Measurements from ENCODE around the gene INTS14. TPM values are rescaled to one million over a fixed set of nuclear protein-coding genes. Genes with fewer than 3 reads are reported as not detected.

The INTS14 gene
- total RNA-seq, 2 donors from 2014 or later, result 26.0 to 28.3 TPM

GRCh38 chr15:65653801-65654521 is 43.0 kb upstream of the INTS14 start:
- ATAC-seq (no peak), DNase-seq (no peak)
- Histone ChIP-seq H3K9me3 (no peaks in the 10 kb centered on the region), H3K4me1 (no peaks in the 10 kb centered on the region), H3K36me3 (replicated peaks in 1 of 2; ENCODE audit: insufficient read depth in 1 of 2, low read depth in 2 of 2) (peaks cover 0 to 21% of the 10 kb centered on the region in 2 donors), H3K4me3 (no peak overlapping the region), H3K27me3 (no peaks in the 10 kb centered on the region), H3K27ac (no peak overlapping the region)
- WGBS, 2 donors, result 87 to 98% methylated on average over 5 of the region's 5 CpGs
- TF ChIP-seq, protein P1, sequence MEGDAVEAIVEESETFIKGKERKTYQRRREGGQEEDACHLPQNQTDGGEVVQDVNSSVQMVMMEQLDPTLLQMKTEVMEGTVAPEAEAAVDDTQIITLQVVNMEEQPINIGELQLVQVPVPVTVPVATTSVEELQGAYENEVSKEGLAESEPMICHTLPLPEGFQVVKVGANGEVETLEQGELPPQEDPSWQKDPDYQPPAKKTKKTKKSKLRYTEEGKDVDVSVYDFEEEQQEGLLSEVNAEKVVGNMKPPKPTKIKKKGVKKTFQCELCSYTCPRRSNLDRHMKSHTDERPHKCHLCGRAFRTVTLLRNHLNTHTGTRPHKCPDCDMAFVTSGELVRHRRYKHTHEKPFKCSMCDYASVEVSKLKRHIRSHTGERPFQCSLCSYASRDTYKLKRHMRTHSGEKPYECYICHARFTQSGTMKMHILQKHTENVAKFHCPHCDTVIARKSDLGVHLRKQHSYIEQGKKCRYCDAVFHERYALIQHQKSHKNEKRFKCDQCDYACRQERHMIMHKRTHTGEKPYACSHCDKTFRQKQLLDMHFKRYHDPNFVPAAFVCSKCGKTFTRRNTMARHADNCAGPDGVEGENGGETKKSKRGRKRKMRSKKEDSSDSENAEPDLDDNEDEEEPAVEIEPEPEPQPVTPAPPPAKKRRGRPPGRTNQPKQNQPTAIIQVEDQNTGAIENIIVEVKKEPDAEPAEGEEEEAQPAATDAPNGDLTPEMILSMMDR (IDR thresholded peaks at IDR 0.05), result no peak
- no peak for TF ChIP-seq POLR2A (IDR thresholded peaks at IDR 0.05)
- intact Hi-C loops (cut with DNase I), result no loop called here

- Histone ChIP-seq H3K9me3 (no peaks in the 10 kb centered on the region), H3K4me3 (no peak overlapping the region), H3K27me3 (no peaks in the 10 kb centered on the region), H3K36me3 (replicated peaks in 1 of 2; ENCODE audit: insufficient read depth in 1 of 2, low read depth in 2 of 2) (peaks cover 0 to 20% of the 10 kb centered on the region in 2 donors), H3K27ac (no peak overlapping the region), H3K4me1 (no peaks in the 10 kb centered on the region)
- ATAC-seq (no peak), DNase-seq (no peak)
- TF ChIP-seq POLR2A (IDR thresholded peaks at IDR 0.05), result no peak
- TF ChIP-seq, protein P1 (IDR thresholded peaks at IDR 0.05), result no peak
- intact Hi-C loops (cut with DNase I), result no loop called here
Observed at GRCh38 chr15:65653341-65653740, 42.4 kb upstream of the INTS14 start.

DNA sequence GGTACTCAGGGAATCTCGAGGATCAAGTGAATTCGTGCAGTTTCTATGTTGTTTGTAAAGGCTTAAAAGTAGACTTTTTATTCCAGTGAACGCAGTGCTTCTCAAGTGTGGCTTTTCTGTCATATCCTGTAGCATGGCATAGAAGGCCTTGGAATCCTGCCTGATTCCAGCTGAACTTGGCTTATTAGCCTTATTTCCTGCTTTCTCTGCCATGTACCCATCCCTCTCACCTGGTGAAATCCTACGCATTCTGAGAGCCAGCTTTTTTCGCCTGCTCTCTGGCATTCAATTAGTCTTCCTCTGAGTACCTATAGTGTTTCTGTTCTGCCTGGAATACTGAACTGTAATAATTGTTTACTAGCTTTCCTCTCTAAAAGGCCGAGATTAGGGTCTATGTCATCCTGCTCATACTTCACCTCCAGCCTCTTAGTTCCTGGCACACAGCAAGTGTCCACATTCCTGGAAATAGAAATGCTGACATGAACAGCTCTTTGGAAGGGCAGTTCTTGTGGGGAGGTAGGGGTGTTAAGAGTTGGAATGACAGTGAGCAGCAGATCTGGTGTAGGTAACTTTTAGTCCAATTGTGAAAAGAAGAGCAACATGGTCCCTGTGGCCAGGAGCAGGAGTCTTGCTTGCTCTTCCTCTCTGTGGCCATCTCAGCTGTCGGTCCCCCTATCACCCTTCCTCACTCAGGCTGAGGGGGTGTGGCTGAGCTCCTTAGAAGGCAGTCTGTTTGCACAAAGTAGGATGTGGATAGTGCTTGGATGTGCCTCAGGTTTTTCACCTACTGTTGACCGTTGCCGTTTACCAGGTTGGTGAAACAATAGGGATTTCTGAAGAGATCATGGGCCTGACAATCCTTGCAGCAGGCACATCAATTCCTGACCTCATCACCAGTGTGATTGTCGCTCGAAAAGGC is 41.2 kb upstream of the INTS14 start:
- Histone ChIP-seq H3K27ac (no peak overlapping the region), H3K36me3 (replicated peaks in 1 of 2; ENCODE audit: insufficient read depth in 1 of 2, low read depth in 2 of 2) (peaks cover 0 to 15% of the 10 kb centered on the region in 2 donors), H3K4me1 (no peaks in the 10 kb centered on the region), H3K27me3 (no peaks in the 10 kb centered on the region), H3K4me3 (no peak overlapping the region), H3K9me3 (no peaks in the 10 kb centered on the region)
- WGBS, 2 donors, result 75 to 83% methylated on average over 11 of the region's 11 CpGs
- intact Hi-C loops (cut with DNase I), result no loop called here
- TF ChIP-seq POLR2A (IDR thresholded peaks at IDR 0.05), result no peak
- TF ChIP-seq, protein P1 (IDR thresholded peaks at IDR 0.05), result no peak
- no peak for DNase-seq
- no peak for ATAC-seq

DNA sequence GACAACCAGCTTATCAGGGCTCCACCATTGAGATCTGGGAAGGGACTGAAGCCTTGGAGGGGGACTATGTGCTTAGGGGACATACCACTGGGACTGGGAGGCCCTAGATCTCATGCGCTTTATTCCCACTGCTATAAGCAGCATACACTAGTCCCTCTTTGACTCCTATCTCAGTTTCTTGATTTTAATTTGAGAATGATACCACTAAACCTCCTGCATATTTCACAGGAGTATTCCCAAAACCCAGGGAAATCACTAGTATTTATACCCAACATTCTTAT is 40.1 kb upstream of the INTS14 start:
- H3K4me3 ChIP-seq, result no peak overlapping the region
- no peak overlapping the region for H3K27ac ChIP-seq
- no peak for ATAC-seq
- intact Hi-C loops (cut with DNase I), result no loop called here
- H3K4me1 ChIP-seq, result no peaks in the 10 kb centered on the region
- no peak for DNase-seq
- H3K36me3 ChIP-seq (replicated peaks in 1 of 2; ENCODE audit: insufficient read depth in 1 of 2, low read depth in 2 of 2), result peaks cover 0 to 14% of the 10 kb centered on the region in 2 donors
- 80 to 100% methylated on average over 1 of the region's 1 CpG for WGBS, 2 donors
- TF ChIP-seq POLR2A (IDR thresholded peaks at IDR 0.05), result no peak
- TF ChIP-seq, protein P1 (IDR thresholded peaks at IDR 0.05), result no peak
- H3K9me3 ChIP-seq, result no peaks in the 10 kb centered on the region
- no peaks in the 10 kb centered on the region for H3K27me3 ChIP-seq
